SK-N-SH (cell line): Measurements from ENCODE around the gene ARHGAP42. TPM values are rescaled to one million over a fixed set of nuclear protein-coding genes. Genes with fewer than 3 reads are reported as not detected.

Experiments
- CTCF ChIA-PET: fragments of 300-600, 350-600 bp; formaldehyde crosslinking; extraction: SDS; loops from one replicate; lab custom pipeline; 2021; lab: Yijun Ruan, JAX
- POLR2A ChIA-PET: fragments of 350-600 bp; sonication (Branson Sonifier 250); formaldehyde crosslinking; extraction: SDS; loops from one replicate; lab custom pipeline; 2020; ENCODE audit warnings: antibody characterized with exemption, inconsistent platforms; lab: Yijun Ruan, JAX
- DNase-seq: peaks from one replicate; pipeline ENCODE4 v3.0.0; 2012
- H2AFZ ChIP-seq: fragments of 200-600 bp; sonication (generic); 2 replicates; pipeline ENCODE4 v1.8.1; 2016; ENCODE audit warnings: antibody characterized with exemption, mild to moderate bottlenecking, low read depth
- H3F3A ChIP-seq: fragments of 200-600 bp; sonication (generic); replicated peaks from 2 replicates; pipeline ENCODE3; 2016; ENCODE audit warnings: antibody characterized with exemption, mild to moderate bottlenecking; ENCODE audit not compliant: insufficient read depth
- H3K27ac ChIP-seq, 2 experiments: fragments of 200-500 bp in 1 of 2; fragments of 200-600 bp in 1 of 2; sonication (Bioruptor generic) in 1 of 2; sonication (generic), shearing (Covaris generic) in 1 of 2; 2 replicates each; pipeline versions ENCODE4 v1.5.1 to v1.6.1; 2014 to 2016; ENCODE audit warnings: low read depth in 2 of 2, inconsistent platforms in 1 of 2, low read length in 1 of 2, mild to moderate bottlenecking in 1 of 2, mixed read lengths in 1 of 2
- H3K27me3 ChIP-seq: fragments of 200-600 bp; sonication (generic), shearing (Covaris generic); 2 replicates; pipeline ENCODE4 v1.6.1; 2016; ENCODE audit warnings: mixed run types; ENCODE audit not compliant: insufficient read depth
- H3K36me3 ChIP-seq, 2 experiments: fragments of 200-500 bp in 1 of 2; fragments of 200-600 bp in 1 of 2; sonication (Bioruptor generic) in 1 of 2; sonication (generic) in 1 of 2; replicated peaks in 1 of 2; 2 replicates each; pipeline versions ENCODE3 to v1.5.1; 2014 to 2016; ENCODE audit warnings: low read length in 1 of 2, mild to moderate bottlenecking in 1 of 2; ENCODE audit not compliant: insufficient read depth in 2 of 2, control insufficient read depth in 1 of 2
- H3K4me1 ChIP-seq, 2 experiments: fragments of 200-500 bp in 1 of 2; fragments of 200-600 bp in 1 of 2; sonication (Bioruptor generic) in 1 of 2; sonication (generic), shearing (Covaris generic) in 1 of 2; 2 replicates each; pipeline versions ENCODE4 v1.5.1 to v1.6.1; 2014 to 2016; ENCODE audit warnings: low read depth in 1 of 2, low read length in 1 of 2, mixed run types in 1 of 2; ENCODE audit not compliant: insufficient read depth in 2 of 2, control insufficient read depth in 1 of 2
- H3K4me2 ChIP-seq: fragments of 200-600 bp; sonication (generic), shearing (Covaris generic); 2 replicates; pipeline ENCODE4 v1.6.1; 2017; ENCODE audit warnings: mixed run types
- H3K4me3 ChIP-seq, 2 experiments: fragments of 200-500 bp in 1 of 2; fragments of 200-600 bp in 1 of 2; sonication (Bioruptor generic) in 1 of 2; sonication (generic), shearing (Covaris generic) in 1 of 2; 2 replicates each; pipeline versions ENCODE4 v1.5.1 to v1.8.1; 2014 to 2016; ENCODE audit warnings: low read depth in 2 of 2, inconsistent platforms in 1 of 2, low read length in 1 of 2, mild to moderate bottlenecking in 1 of 2, mixed read lengths in 1 of 2, moderate library complexity in 1 of 2
- H3K79me2 ChIP-seq: fragments of 200-600 bp; sonication (generic); 2 replicates; pipeline ENCODE4 v1.8.1; 2017; ENCODE audit warnings: mild to moderate bottlenecking; ENCODE audit not compliant: insufficient read depth
- H3K9ac ChIP-seq: fragments of 200-600 bp; sonication (generic); 2 replicates; pipeline ENCODE4 v1.6.1; 2017; ENCODE audit warnings: mixed run types
- H3K9me2 ChIP-seq: fragments of 200-600 bp; sonication (generic); 2 replicates; pipeline ENCODE4 v1.6.1; 2017; ENCODE audit warnings: mixed run types
- H3K9me3 ChIP-seq: fragments of 200-600 bp; sonication (generic); 2 replicates; pipeline ENCODE4 v1.6.1; 2017; ENCODE audit warnings: mixed run types, mild to moderate bottlenecking, moderate library complexity
- H4K20me1 ChIP-seq: fragments of 200-600 bp; sonication (generic); 2 replicates; pipeline ENCODE4 v1.6.1; 2017; ENCODE audit warnings: mild to moderate bottlenecking, mixed run types; ENCODE audit not compliant: insufficient read depth
- CHD2 ChIP-seq: fragments of 150-350 bp; IDR thresholded peaks from 2 replicates; pipeline ENCODE4 v1.6.1; 2018; ENCODE audit warnings: low read length; ENCODE audit not compliant: partially characterized antibody
- EP300 ChIP-seq, 2 experiments: IDR thresholded peaks; 2 replicates each; pipeline versions ENCODE4 v1.4.0 to v1.6.1; 2012; ENCODE audit warnings: borderline replicate concordance in 1 of 2, low read depth in 1 of 2, low read length in 1 of 2
- FOXJ3 ChIP-seq: sonication (generic); formaldehyde crosslinking; IDR thresholded peaks from 2 replicates; pipeline ENCODE4 v1.5.1; 2020; ENCODE audit warnings: mild to moderate bottlenecking, missing genetic modification reagents
- FOXM1 ChIP-seq: IDR thresholded peaks from 2 replicates; pipeline ENCODE4 v1.4.0; 2012; ENCODE audit warnings: low read depth, mild to moderate bottlenecking
- MEF2A ChIP-seq: IDR thresholded peaks from 2 replicates; pipeline ENCODE4 v1.4.0; 2012; ENCODE audit warnings: low read depth, borderline replicate concordance
- RAD21 ChIP-seq: IDR thresholded peaks from 2 replicates; pipeline ENCODE4 v1.6.1; 2012; ENCODE audit warnings: mild to moderate bottlenecking, low read length
- RXRA ChIP-seq: IDR thresholded peaks from 2 replicates; pipeline ENCODE4 v1.4.0; 2012; ENCODE audit warnings: low read depth, mild to moderate bottlenecking, borderline replicate concordance
- SIN3A ChIP-seq: IDR thresholded peaks from 2 replicates; pipeline ENCODE4 v1.6.1; 2012; ENCODE audit warnings: low read depth, mild to moderate bottlenecking, low read length, moderate library complexity, borderline replicate concordance
- SMC3 ChIP-seq: IDR thresholded peaks from 2 replicates; pipeline ENCODE4 v1.6.1; 2012; ENCODE audit warnings: low read depth, low read length, improper control_type of control experiment
- TAF1 ChIP-seq: IDR thresholded peaks from 2 replicates; pipeline ENCODE4 v1.6.1; 2012; ENCODE audit warnings: low read depth, mild to moderate bottlenecking, low read length, moderate library complexity, borderline replicate concordance
- TCF12 ChIP-seq: IDR thresholded peaks from 2 replicates; pipeline ENCODE4 v1.4.0; 2012
- TEAD4 ChIP-seq: IDR thresholded peaks from 2 replicates; pipeline ENCODE4 v1.4.0; 2012; ENCODE audit warnings: mild to moderate bottlenecking, borderline replicate concordance; ENCODE audit not compliant: insufficient read depth
- polyA plus RNA-seq, 3 experiments: library from polyadenylated mRNA; depleted of rRNA; stranded (reverse); fragments of >200 nt; gene quantifications; 2 replicates each; pipeline ENCODE4 v1.2.3, GENCODE V29; 2012
- TF ChIP-seq, protein P1 (sequence below): IDR thresholded peaks from 2 replicates; pipeline ENCODE4 v1.4.0; 2012; ENCODE audit warnings: low read depth
- TF ChIP-seq, protein P2 (sequence below): IDR thresholded peaks from 2 replicates; pipeline ENCODE4 v1.4.0; 2012; ENCODE audit warnings: low read depth, borderline replicate concordance
- TF ChIP-seq, protein P3 (sequence below): IDR thresholded peaks from 2 replicates; pipeline ENCODE4 v1.6.1; 2012; ENCODE audit warnings: mild to moderate bottlenecking, low read depth, low read length, moderate library complexity
- TF ChIP-seq, protein P4 (sequence below): fragments of 200-600 bp; sonication (generic); IDR thresholded peaks from 2 replicates; pipeline ENCODE4 v1.6.1; 2017; ENCODE audit warnings: antibody characterized with exemption, mild to moderate bottlenecking, moderate library complexity

ARHGAP42 gene
- polyA plus RNA-seq, 1 of the 3 experiments (the other 2 are of a cell fraction) = 0.02 TPM

DNA sequence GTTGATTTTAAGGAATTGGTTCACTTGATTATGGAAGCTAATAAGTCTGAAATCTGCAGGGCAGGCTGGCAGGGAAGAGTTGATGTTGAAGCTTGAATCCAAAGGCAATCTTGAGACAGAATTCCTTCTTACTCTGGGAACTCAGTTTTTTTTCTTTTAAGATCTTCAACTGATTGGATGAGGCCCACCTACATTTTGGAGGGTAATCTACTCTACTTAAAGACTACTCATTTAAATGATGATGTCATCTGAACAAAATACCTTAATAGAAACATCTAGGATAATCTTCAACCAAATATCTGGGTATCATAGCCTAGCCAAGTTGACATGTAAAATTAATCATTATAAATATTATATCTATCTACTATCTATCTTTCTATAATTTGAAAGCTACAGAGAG lies 279.3 kb downstream of the ARHGAP42 start:
- no peak overlapping the region for H3K4me2 ChIP-seq
- no peak overlapping the region for H3K27ac ChIP-seq
- DNase-seq = no peak
- ChIA-PET POLR2A (no interaction called here), CTCF (no interaction called here)
- no peak overlapping the region for H2AFZ ChIP-seq
- H3K4me3 ChIP-seq = no peak overlapping the region
- H3K9me2 ChIP-seq = no peaks in the 10 kb centered on the region
- H3K9ac ChIP-seq = no peak overlapping the region
- H3K4me1 ChIP-seq = no peaks in the 10 kb centered on the region
- no peaks in the 10 kb centered on the region for H3F3A ChIP-seq
- H3K36me3 ChIP-seq = no peaks in the 10 kb centered on the region
- TF ChIP-seq SIN3A = no peak
- TF ChIP-seq FOXJ3 (CRISPR knock-in tag) = no peak
- no peak for TF ChIP-seq TAF1
- TF ChIP-seq SMC3 = no peak
- TF ChIP-seq, protein P1, sequence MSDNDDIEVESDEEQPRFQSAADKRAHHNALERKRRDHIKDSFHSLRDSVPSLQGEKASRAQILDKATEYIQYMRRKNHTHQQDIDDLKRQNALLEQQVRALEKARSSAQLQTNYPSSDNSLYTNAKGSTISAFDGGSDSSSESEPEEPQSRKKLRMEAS = no peak
- TF ChIP-seq MEF2A = no peak
- TF ChIP-seq, protein P2, sequence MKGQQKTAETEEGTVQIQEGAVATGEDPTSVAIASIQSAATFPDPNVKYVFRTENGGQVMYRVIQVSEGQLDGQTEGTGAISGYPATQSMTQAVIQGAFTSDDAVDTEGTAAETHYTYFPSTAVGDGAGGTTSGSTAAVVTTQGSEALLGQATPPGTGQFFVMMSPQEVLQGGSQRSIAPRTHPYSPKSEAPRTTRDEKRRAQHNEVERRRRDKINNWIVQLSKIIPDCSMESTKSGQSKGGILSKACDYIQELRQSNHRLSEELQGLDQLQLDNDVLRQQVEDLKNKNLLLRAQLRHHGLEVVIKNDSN = no peak
- TF ChIP-seq TEAD4 = no peak
- no peak for TF ChIP-seq CHD2
- TF ChIP-seq RAD21 = no peak
- TF ChIP-seq EP300 (IDR thresholded peaks at IDR 0.05; ENCODE audit: borderline replicate concordance in 1 of 2, low read depth in 1 of 2, low read length in 1 of 2) = no peak
- TF ChIP-seq, protein P3, sequence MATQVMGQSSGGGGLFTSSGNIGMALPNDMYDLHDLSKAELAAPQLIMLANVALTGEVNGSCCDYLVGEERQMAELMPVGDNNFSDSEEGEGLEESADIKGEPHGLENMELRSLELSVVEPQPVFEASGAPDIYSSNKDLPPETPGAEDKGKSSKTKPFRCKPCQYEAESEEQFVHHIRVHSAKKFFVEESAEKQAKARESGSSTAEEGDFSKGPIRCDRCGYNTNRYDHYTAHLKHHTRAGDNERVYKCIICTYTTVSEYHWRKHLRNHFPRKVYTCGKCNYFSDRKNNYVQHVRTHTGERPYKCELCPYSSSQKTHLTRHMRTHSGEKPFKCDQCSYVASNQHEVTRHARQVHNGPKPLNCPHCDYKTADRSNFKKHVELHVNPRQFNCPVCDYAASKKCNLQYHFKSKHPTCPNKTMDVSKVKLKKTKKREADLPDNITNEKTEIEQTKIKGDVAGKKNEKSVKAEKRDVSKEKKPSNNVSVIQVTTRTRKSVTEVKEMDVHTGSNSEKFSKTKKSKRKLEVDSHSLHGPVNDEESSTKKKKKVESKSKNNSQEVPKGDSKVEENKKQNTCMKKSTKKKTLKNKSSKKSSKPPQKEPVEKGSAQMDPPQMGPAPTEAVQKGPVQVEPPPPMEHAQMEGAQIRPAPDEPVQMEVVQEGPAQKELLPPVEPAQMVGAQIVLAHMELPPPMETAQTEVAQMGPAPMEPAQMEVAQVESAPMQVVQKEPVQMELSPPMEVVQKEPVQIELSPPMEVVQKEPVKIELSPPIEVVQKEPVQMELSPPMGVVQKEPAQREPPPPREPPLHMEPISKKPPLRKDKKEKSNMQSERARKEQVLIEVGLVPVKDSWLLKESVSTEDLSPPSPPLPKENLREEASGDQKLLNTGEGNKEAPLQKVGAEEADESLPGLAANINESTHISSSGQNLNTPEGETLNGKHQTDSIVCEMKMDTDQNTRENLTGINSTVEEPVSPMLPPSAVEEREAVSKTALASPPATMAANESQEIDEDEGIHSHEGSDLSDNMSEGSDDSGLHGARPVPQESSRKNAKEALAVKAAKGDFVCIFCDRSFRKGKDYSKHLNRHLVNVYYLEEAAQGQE = no peak
- TF ChIP-seq, protein P4, sequence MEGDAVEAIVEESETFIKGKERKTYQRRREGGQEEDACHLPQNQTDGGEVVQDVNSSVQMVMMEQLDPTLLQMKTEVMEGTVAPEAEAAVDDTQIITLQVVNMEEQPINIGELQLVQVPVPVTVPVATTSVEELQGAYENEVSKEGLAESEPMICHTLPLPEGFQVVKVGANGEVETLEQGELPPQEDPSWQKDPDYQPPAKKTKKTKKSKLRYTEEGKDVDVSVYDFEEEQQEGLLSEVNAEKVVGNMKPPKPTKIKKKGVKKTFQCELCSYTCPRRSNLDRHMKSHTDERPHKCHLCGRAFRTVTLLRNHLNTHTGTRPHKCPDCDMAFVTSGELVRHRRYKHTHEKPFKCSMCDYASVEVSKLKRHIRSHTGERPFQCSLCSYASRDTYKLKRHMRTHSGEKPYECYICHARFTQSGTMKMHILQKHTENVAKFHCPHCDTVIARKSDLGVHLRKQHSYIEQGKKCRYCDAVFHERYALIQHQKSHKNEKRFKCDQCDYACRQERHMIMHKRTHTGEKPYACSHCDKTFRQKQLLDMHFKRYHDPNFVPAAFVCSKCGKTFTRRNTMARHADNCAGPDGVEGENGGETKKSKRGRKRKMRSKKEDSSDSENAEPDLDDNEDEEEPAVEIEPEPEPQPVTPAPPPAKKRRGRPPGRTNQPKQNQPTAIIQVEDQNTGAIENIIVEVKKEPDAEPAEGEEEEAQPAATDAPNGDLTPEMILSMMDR = no peak
- no peak for TF ChIP-seq FOXM1
- TF ChIP-seq RXRA = no peak
- TF ChIP-seq TCF12 = no peak
- TF ChIP-seq, all 33 proteins: peak for 0
- no peaks in the 10 kb centered on the region for H3K79me2 ChIP-seq
- no peaks in the 10 kb centered on the region for H4K20me1 ChIP-seq
- no peaks in the 10 kb centered on the region for H3K27me3 ChIP-seq
- H3K9me3 ChIP-seq = no peaks in the 10 kb centered on the region
